ENCODE measurements around the gene HS3ST2.

GRCh38 chr16:22814711-22815105 lies 746 bp downstream of the HS3ST2 start:
- TF ChIP-seq EZH2phosphoT487 (IDR thresholded peaks at IDR 0.05; ENCODE audit: borderline replicate concordance, low read length) (no peak), CTCF (IDR thresholded peaks at IDR 0.05; ENCODE audit: low read depth, low read length, poor library complexity, severe bottlenecking) (no peak)
